ENCODE results near the gene TAS2R10.

- TF ChIP-seq POLR2A (IDR thresholded peaks at IDR 0.05) = no peak
- TF ChIP-seq CTCF (IDR thresholded peaks at IDR 0.05) = no peak
Observed at GRCh38 chr12:10861366-10861765, 35.2 kb upstream of the TAS2R10 start.

Measured in esophagus squamous epithelium (tissue), 4 donors.